Measurements from ENCODE around the gene RPS6KA2.

Gene RPS6KA2

DNA sequence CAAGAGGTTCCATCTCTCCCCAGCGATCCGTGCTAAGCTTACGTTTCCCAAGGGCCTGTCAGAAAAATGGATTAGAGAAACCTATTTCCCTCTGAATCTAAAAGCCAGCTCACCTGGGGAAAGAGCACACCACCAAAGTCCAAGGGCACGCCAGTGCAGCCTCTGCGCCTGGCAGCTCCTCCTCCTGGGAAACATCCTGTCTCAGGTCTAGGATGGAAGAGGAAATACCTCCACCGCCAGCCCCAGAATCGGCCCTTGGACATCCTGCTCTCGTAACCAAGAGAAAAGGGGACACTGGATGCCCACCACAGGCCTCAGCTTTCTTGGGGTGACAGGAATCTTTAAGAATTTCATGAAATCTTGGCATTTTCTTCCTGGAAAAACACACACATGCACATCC is 59.2 kb downstream of the RPS6KA2 start:
- DNase-seq, result no peak

DNA sequence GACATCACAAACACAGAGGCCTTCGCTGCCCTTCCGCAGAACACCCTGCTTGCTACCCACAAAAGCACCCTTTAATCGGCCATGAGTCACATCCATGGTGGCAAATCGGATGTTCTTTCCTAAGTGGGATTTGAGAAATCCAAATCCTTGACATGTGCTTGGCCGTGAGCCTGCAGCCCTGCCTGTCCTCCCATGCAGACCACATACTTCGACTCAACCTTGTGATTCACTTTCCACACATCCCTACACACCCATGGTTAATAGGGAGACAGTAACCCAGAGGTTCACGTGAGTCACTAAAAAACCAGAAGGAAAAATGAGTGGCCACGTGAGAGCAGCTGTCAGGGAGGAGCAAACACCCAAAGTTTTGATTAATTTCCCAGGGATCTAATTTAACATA is 59.9 kb downstream of the RPS6KA2 start:
- no peak for DNase-seq

DNA sequence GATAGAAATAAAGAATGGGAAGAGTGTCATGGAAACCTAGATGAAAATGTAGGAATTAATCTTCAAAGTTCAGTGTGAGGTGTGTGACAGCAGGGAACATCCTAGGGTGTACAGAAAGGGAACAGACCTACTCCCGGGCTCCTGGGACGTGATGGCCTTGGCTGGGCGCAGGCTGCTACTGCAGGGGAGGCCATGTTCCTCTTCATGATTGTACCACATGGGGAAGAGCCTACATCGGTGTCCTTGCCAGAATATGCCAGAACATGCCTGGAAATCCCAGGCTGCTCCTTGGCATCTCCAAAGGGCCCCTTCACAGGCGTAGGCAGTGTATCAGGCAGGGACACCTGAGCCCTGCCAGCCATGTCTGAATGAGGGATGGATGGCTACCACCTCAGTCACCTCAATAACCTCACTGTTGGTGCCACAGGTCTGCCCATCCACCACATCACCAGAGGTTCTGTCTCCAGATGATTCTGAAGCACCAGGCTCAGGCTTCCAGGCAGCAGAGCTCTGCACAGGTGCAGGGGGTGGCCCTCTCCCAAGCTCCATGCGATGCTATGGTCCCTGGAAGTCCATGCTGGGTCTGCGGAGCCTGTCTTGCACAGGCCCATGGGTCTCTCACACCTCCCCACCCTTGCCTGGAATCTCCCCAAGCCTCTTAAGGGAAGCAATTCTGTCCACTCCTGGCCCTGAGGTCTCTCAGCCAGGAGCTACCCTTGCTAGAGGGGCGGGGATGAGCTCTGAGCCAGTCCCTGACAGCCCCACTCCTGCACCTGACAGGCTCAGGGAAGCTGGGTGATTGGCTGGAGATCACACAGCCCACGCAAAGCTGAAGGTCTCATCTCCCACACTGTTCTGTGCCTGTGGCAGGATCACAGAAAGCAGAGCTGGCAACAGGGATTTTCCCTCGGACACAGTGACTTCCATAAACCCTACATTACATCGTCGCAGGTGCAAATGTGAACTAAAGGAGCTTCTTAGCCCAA is 60.7 kb downstream of the RPS6KA2 start:
- DNase-seq, result no peak

DNA sequence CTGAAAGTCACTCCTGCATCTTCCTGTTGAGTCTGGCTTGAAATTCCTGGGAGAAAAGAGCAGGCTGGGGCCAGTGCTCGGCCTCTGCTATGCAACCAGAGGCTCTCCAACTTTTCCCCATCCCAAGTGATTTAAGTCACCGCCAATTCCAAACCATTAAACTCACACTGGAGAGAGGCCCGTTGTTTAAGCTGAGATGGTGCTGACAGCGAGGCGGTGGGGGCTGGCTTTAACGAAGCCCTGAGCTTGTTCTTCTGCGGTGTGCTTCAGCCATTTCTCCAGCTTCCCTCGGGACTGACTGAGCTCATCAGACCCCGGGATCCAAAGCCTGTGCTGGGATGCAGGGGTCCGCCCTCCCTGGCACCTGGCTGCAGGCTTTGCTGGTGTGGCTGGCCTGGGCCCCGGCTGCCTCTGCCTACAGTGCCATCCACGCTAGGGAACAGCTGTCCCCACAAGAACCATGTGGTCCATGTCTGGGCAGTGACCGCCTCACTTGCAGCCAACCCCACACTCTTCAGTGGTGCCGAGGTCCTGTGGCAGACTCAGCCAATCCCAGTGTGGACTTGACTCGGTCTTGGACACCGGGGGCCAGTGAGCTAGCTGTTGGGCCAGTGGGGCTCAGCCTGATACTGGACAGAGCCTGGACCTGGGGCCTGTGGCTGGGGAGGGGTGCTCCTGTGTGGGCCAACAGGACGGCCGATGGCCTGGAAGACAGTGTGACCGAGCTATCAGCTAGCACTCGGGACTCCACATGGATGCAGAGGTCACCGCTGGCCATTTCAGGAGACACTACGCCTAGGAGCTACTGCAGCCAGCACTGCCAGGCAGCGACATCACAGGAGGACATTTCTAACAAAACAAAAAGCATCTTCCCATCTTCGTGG is 61.7 kb downstream of the RPS6KA2 start:
- DNase-seq, result no peak

GRCh38 chr6:166563805-166564204 is 63.2 kb downstream of the RPS6KA2 start:
- no peak for DNase-seq

GRCh38 chr6:166563200-166563599 is 63.9 kb downstream of the RPS6KA2 start:
- no peak for DNase-seq

DNA sequence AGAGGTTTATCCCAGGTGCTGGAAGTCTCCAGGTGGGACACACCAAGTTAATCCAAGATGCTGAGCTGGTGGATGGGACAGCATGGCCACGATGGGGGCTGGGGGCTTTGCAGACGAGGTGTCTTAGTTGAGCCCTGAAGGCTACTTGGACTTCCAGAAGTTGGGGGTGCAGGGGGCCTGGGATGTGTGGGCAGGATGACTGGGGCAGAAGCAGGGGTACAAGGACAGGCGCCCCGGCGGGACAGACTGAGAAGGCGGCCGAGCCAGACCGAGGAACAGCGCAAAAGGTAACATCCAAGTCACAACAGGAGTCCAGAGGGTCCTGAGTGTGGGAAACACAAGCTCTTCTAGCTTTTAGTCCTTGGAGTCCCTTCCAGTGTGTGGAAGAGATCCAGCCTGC is 64.3 kb downstream of the RPS6KA2 start:
- no peak for DNase-seq

DNA sequence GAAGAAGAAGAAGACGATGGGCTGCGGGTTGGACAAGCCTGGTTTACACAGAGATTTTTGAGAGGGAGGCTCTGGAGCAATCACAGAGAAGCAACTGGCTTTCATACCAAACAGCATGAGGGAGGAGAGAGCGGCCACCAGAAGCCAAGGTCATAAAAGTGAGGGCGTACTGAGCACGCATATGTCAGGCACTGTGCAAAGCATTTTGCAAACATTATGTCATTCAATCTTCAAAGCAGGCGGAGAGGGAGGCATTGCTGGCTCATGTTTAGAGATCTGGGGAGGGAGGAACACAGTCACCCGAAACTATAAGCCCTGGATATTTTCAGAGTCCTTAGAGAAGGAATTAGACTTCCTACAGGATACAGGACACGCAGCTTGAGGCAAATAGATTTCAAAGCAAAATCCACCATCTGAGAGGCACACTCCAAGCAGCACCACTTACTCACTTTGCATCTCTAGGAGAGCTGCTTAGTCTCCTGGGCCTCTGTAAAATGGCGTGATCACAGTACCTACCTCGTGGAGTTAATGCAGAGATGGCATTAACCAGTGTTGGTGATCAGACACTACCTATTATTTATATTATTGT is 65.2 kb downstream of the RPS6KA2 start:
- no peak for DNase-seq

DNA sequence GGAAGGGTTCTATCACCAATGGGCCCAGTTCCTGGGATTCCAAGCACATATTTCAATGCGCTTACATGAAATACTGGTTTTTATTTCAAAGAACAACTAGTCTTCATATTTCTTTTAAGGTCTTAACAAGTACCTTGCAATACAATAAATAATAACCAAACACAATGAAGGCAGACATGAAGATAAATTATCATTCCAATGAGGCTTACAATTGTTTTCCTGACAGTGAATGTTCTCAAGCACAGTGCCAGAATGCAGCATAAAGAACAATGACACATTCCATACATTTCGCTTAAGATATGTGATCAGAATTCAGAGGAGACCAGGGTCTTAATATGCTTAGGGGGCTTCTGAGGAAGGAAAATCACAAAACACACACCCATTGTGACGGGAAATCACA is 66.8 kb downstream of the RPS6KA2 start:
- DNase-seq, result no peak

- DNase-seq, result no peak
Observed at GRCh38 chr6:166559662-166560061, 67.4 kb downstream of the RPS6KA2 start.

DNA sequence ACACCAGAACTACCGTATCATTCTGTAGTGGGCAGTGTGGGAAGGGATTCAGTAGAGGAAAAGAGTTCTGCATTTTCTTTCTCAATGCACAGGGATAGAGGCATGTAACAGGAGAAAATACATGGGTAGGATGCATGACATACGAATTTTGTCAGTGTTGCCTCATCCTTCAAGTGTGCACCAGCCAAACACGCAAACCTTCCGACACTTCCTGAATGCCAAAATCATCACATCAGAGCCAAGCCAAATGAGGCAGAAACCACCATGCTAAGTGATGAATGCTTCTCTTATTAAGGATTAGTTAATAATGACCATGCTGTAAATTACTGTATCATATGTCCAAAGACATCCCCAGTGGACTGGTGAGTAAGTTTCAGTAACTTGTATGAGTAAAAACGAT is 67.8 kb downstream of the RPS6KA2 start:
- no peak for DNase-seq

GRCh38 chr6:166558156-166559005 is 68.7 kb downstream of the RPS6KA2 start:
- no peak for DNase-seq

DNA sequence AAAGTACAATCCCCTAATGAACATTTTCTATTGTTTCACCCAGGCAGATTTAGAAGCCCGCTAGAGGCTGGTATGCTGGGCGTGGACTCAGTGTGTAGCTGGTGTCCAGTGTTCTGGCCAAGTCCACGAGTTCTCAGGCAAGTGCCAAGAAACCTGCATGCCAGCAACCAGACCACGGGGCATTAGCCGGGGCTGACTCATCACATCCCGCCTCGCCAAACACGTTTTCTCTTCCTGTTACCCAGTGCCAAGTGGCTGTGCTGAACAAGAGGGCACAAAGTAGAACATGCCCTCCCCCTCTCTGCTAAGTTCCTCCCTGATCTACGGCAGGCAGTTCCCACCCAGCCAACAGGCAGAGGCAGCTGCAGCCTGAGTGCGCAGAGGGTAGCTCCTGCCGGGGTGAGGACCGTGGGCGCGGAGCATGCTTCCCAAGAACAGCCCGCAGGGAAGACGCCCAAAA is 70.2 kb downstream of the RPS6KA2 start:
- DNase-seq, result no peak

GRCh38 chr6:166556336-166556735 is 70.7 kb downstream of the RPS6KA2 start:
- DNase-seq, result no peak

- DNase-seq, result no peak
Observed at GRCh38 chr6:166555086-166555485, 72.0 kb downstream of the RPS6KA2 start.

DNA sequence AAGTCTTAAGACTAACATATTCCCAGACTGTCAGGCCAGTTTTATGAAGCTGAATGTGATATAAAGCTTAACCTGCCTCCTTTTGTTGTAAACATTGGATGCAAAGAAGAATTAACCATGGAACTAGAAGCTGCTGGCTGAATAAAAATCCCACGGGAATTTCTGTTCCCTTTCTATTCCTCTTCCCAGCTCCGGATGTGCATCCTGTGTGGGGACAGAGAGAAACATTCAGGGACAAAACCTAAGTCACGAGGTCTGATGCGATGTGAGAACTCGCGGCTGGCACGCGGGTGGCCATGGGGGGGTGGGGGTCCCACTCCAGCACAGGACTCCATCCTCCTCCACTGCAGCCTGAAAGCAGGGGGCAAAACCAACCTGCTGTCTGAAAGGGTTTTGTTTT is 72.7 kb downstream of the RPS6KA2 start:
- DNase-seq, result no peak

GRCh38 chr6:166553563-166554271 is 73.3 kb downstream of the RPS6KA2 start:
- DNase-seq, result no peak

DNA sequence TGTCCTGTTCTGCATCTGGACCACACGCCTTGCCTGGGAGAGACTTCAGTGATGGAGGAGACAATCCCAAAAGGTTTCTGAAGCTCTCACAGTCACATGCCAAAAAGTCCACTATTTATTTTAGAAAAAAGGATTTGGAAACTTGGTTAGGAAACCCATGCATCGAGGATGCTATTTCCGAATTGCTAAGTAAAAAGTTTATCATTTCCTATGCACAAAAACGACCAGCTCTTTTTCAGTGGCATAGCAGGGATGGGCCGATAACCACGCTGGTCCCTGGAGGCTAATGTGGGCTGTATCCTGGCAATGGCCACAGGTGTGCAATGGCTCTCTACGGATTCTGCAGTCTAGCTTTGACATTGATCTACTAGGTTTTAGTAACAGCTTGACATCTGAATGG is 74.5 kb downstream of the RPS6KA2 start:
- DNase-seq, result no peak

- no peak for DNase-seq
Observed at GRCh38 chr6:166551754-166552495, 75.1 kb downstream of the RPS6KA2 start.

GRCh38 chr6:166546653-166547052 is 80.4 kb downstream of the RPS6KA2 start:
- DNase-seq, result no peak

Measured in activated T-cell treated with anti-CD3 and anti-CD28 coated beads, Interleukin-2, amount 50 U/mL, for 1 hour (primary cell).